ENCODE results near the gene IL16. TPM values are rescaled to one million over a fixed set of nuclear protein-coding genes. Genes with fewer than 3 reads are reported as not detected.

The IL16 gene
- total RNA-seq, 2 experiments from 2014 or later, result 76.0 to 81.3 TPM

DNA sequence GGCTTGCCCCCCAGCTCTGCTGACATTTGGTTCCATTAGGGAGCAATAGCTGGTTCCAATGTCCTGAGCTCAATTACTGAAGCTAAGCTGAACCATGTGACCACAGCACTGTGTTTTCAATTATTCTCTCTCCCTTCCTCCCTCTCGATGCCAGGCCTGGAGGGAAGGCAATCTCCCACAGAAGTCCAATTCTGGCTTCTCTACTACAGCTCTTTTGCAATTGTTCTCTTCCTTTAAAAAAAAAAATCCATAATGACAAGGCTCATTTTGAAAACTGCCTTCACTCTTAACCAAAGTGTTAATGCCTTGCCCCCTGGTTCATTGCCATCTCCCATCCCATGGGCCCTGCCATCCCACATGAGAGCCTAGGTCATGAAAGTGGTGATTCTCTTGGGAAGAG lies 24.8 kb downstream of the IL16 start:
- intact Hi-C loops (cut with micrococcal nuclease; ENCODE audit: unreplicated experiment), result no loop called here
- Histone ChIP-seq H3K27ac (ENCODE audit: low read depth, low read length, poor library complexity, severe bottlenecking) (no peak overlapping the region), H3K4me3 (ENCODE audit: low read depth, low read length, poor library complexity, severe bottlenecking) (no peak overlapping the region), H3K4me2 (ENCODE audit: low read length) (no peak overlapping the region), H3K4me1 (ENCODE audit: insufficient read depth, low read length, poor library complexity, severe bottlenecking) (no peaks in the 10 kb centered on the region), H3K9me3 (ENCODE audit: low read length) (no peaks in the 10 kb centered on the region), H3K79me2 (ENCODE audit: insufficient read depth, low read depth, low read length) (no peaks in the 10 kb centered on the region), H3K9me2 (ENCODE audit: insufficient read depth, low read length) (no peaks in the 10 kb centered on the region), H3K36me3 (ENCODE audit: insufficient read depth, low read length) (no peaks in the 10 kb centered on the region), H2AFZ (ENCODE audit: low read length) (no peak overlapping the region), H4K20me1 (ENCODE audit: insufficient read depth, low read length) (no peaks in the 10 kb centered on the region)
- DNase-seq (ENCODE audit: low spot score), result no peak
- no TSS peak for BruUV-seq (replicated peaks)
- CTCF ChIA-PET (ENCODE audit: unreplicated experiment), result no interaction called here
- TF ChIP-seq, protein P1, sequence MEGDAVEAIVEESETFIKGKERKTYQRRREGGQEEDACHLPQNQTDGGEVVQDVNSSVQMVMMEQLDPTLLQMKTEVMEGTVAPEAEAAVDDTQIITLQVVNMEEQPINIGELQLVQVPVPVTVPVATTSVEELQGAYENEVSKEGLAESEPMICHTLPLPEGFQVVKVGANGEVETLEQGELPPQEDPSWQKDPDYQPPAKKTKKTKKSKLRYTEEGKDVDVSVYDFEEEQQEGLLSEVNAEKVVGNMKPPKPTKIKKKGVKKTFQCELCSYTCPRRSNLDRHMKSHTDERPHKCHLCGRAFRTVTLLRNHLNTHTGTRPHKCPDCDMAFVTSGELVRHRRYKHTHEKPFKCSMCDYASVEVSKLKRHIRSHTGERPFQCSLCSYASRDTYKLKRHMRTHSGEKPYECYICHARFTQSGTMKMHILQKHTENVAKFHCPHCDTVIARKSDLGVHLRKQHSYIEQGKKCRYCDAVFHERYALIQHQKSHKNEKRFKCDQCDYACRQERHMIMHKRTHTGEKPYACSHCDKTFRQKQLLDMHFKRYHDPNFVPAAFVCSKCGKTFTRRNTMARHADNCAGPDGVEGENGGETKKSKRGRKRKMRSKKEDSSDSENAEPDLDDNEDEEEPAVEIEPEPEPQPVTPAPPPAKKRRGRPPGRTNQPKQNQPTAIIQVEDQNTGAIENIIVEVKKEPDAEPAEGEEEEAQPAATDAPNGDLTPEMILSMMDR (conservative IDR thresholded peaks at IDR 0.05; ENCODE audit: low read length), result no peak
- TF ChIP-seq EZH2phosphoT487 (IDR thresholded peaks at IDR 0.05; ENCODE audit: borderline replicate concordance, low read depth, low read length), result no peak
- POLR2A ChIA-PET, result interaction anchor here (1.1 kb wide), 1 partner anchor 45 kb away, joined by 3 read pairs; no protein-coding TSS in a partner anchor

DNA sequence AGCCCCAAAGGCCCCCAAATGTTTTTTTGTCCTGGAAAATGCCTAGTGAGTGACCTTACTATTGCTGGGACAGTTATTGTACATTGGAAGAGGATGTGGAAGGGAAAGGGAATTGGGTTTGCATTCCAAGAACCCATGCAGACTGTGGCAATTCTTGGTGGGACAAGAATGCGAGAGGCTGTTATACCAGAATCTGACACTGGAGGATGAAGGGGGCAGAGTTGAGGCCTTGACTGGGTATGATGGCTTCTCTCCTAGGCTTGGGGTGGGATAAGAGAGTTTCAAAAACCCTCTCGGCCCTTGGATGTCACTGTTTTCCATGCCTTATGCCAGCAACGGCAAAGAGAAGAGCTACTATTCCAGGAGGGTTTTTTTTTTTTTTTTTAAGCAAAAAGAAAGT lies 25.3 kb downstream of the IL16 start:
- Histone ChIP-seq H4K20me1 (ENCODE audit: insufficient read depth, low read length) (no peaks in the 10 kb centered on the region), H3K79me2 (ENCODE audit: insufficient read depth, low read depth, low read length) (no peaks in the 10 kb centered on the region), H3K9me2 (ENCODE audit: insufficient read depth, low read length) (no peaks in the 10 kb centered on the region), H3K4me2 (ENCODE audit: low read length) (no peak overlapping the region), H3K4me1 (ENCODE audit: insufficient read depth, low read length, poor library complexity, severe bottlenecking) (no peaks in the 10 kb centered on the region), H3K9me3 (ENCODE audit: low read length) (no peaks in the 10 kb centered on the region), H2AFZ (ENCODE audit: low read length) (no peak overlapping the region), H3K27ac (ENCODE audit: low read depth, low read length, poor library complexity, severe bottlenecking) (no peak overlapping the region), H3K4me3 (ENCODE audit: low read depth, low read length, poor library complexity, severe bottlenecking) (no peak overlapping the region), H3K36me3 (ENCODE audit: insufficient read depth, low read length) (no peaks in the 10 kb centered on the region)
- no peak for DNase-seq (ENCODE audit: low spot score)
- ChIA-PET CTCF (ENCODE audit: unreplicated experiment) (no interaction called here), POLR2A (no interaction called here)
- intact Hi-C loops (cut with micrococcal nuclease; ENCODE audit: unreplicated experiment), result no loop called here
- BruUV-seq (replicated peaks), result no TSS peak
- TF ChIP-seq, protein P1 (conservative IDR thresholded peaks at IDR 0.05; ENCODE audit: low read length), result no peak

DNA sequence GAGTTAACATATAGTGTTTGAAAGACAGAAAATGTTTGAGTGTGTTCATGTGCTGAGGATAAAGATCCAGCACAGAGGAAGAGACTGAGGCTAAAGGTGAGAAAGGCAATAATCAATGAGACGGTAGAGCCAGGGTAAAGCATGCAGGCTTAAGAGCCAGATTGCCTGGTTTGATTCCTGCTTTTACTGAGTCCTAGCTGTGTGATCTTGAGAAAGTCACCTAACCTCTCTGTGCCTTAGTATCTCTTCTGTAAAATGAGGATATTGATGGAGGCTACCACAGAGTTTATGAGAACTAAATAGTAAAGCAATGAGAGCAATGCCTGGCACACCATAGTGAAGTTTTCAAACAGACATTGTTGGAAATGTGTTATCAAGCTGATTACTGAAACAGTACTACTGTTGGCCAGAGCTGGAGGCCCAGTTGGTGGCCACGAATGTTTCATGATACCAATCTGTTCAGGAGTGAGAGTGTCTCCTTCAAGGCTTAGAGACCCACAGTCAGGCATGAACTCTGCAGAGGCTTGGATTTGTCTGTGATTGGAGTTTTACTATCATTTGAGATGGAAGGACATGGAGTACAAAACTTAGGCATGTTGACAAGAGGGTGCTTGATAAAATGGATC lies 26.8 kb downstream of the IL16 start:
- H3K27ac ChIP-seq (ENCODE audit: low read depth, low read length, poor library complexity, severe bottlenecking), result no peak overlapping the region
- H3K9me3 ChIP-seq (ENCODE audit: low read length), result no peaks in the 10 kb centered on the region
- intact Hi-C loops (cut with micrococcal nuclease; ENCODE audit: unreplicated experiment), result no loop called here
- ChIA-PET CTCF (ENCODE audit: unreplicated experiment) (no interaction called here), POLR2A (no interaction called here)
- TF ChIP-seq EZH2phosphoT487 (IDR thresholded peaks at IDR 0.05; ENCODE audit: borderline replicate concordance, low read depth, low read length), result no peak
- TF ChIP-seq, protein P1 (conservative IDR thresholded peaks at IDR 0.05; ENCODE audit: low read length), result no peak
- DNase-seq (ENCODE audit: low spot score), result no peak
- H4K20me1 ChIP-seq (ENCODE audit: insufficient read depth, low read length), result no peaks in the 10 kb centered on the region
- H3K4me2 ChIP-seq (ENCODE audit: low read length), result no peak overlapping the region
- no peak overlapping the region for H3K4me3 ChIP-seq (ENCODE audit: low read depth, low read length, poor library complexity, severe bottlenecking)
- H3K36me3 ChIP-seq (ENCODE audit: insufficient read depth, low read length), result no peaks in the 10 kb centered on the region
- no peaks in the 10 kb centered on the region for H3K4me1 ChIP-seq (ENCODE audit: insufficient read depth, low read length, poor library complexity, severe bottlenecking)
- BruUV-seq (replicated peaks), result no TSS peak
- H3K9me2 ChIP-seq (ENCODE audit: insufficient read depth, low read length), result no peaks in the 10 kb centered on the region
- no peaks in the 10 kb centered on the region for H3K79me2 ChIP-seq (ENCODE audit: insufficient read depth, low read depth, low read length)
- H2AFZ ChIP-seq (ENCODE audit: low read length), result no peak overlapping the region

Measured in OCI-LY7 (cell line).